NCI-H82 treated with DMSO at 0.1 percent for 48 hours (cell line): ENCODE data around the gene NXF1.
"Not testable (repeated sequence)": the region's sequence is repeated elsewhere in the genome, so short reads cannot be mapped to it uniquely, and the experiment has no call there.

Source experiments
- DNase-seq: peaks from one replicate; lab custom pipeline; 2025; ENCODE audit not compliant: unreplicated experiment; lab: John Stamatoyannopoulos, UW

The NXF1 gene

GRCh38 chr11:62832336-62833234 is 27.3 kb upstream of the NXF1 start, which contains the start of gene TEX54:
TEX54 (minus strand) TSS chr11:62832841.
- DNase-seq = peak; percentile 49

- DNase-seq = peak; percentile 93
These were observed 26.5 kb upstream of the NXF1 start, which contains the start of gene STX5 for GRCh38 chr11:62831520-62832335. STX5 (minus strand) TSS chr11:62832051; CDS start chr11:62831243, 808 bp downstream.

- no peak for DNase-seq
These were observed 25.8 kb upstream of the NXF1 start for GRCh38 chr11:62830904-62831519.

DNA sequence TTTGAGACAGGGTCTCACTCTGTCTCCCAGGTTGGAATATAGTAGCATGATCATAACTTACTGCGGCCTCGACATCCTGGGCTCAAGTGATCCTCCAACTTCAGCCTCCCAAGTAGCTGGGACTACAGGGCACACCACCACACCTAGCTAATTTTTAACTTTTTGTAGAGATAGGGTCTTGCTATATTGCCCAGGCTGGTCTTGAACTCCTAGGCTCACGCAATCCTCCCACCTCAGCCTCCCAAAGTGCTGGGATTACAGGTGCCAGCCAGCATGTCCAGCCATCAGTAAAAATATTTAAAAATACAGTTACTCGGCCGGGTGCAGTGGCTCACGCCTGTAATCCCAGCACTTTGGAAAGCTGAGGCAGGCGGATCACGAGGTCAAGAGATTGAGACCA is 22.9 kb upstream of the NXF1 start:
- DNase-seq = not testable (repeated sequence)

DNA sequence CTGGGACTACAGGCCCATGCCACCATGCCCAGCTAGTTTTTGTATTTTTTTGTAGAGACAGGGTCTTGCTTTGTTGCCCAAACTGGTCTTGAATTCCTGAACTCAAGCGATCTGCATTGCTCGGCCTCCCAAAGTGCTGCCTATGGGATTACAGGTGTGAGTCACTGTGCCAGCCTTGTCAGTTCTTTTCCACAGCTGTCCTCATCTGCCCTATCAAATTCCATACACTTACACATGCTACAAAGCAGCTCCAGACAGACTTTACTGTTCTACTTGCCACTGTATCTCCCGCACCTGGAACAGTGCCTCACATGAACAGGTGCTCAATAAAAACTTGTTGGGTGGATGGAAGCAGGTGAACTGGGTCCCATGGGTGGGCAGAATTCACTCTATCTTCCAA is 18.4 kb upstream of the NXF1 start:
- DNase-seq = no peak

GRCh38 chr11:62817129-62817528 is 11.9 kb upstream of the NXF1 start:
- no peak for DNase-seq

GRCh38 chr11:62816557-62816956 is 11.3 kb upstream of the NXF1 start:
- no peak for DNase-seq

DNA sequence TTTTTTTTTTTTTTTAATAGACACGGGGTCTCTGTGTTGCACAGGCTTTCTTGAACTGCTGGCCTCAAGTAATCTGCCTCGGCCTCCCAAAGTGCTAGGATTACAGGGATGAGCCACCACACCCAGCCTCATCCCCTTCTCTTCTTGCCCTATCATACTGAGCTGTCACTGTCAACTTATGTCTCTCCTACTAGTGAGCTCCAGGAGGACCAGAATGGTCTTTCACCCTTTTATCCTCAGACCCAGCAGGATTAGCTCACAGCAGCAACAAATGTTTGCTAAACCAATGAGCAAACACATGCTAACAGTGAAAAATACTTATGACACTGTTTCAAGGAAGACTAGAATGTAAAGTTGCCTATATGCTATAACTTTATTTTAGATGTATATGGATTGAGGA is 6.4 kb upstream of the NXF1 start:
- DNase-seq = no peak

- no peak for DNase-seq
These were observed 5.5 kb upstream of the NXF1 start for GRCh38 chr11:62810748-62811147.

DNA sequence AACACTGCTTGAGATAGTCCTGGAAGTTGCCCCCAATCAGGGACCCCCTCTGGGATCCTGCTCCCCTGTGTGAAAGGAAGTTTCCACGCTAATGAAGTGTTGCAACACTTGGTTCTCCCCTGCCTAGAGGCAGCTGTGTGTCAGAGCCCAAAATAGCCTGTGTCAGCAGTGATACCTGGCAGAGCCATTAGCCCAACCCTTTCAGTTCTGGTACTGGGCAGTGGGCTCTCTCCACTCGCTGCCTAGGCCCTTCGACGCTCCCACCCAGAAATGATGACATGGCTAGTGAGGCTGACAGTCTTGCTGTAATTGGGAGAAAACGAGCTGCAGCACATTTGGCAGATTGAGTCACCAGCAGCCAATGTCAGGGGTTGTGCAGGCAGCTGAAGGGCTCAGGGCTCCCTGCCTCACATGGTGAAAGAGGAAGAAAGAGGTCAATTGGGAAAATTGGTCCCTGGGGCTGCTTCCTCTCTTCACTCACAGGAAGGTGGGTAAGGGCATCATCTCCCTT is 1.4 kb upstream of the NXF1 start:
- DNase-seq = no peak

- no peak for DNase-seq
These were observed 761 bp upstream of the NXF1 start for GRCh38 chr11:62805961-62806441.

DNA sequence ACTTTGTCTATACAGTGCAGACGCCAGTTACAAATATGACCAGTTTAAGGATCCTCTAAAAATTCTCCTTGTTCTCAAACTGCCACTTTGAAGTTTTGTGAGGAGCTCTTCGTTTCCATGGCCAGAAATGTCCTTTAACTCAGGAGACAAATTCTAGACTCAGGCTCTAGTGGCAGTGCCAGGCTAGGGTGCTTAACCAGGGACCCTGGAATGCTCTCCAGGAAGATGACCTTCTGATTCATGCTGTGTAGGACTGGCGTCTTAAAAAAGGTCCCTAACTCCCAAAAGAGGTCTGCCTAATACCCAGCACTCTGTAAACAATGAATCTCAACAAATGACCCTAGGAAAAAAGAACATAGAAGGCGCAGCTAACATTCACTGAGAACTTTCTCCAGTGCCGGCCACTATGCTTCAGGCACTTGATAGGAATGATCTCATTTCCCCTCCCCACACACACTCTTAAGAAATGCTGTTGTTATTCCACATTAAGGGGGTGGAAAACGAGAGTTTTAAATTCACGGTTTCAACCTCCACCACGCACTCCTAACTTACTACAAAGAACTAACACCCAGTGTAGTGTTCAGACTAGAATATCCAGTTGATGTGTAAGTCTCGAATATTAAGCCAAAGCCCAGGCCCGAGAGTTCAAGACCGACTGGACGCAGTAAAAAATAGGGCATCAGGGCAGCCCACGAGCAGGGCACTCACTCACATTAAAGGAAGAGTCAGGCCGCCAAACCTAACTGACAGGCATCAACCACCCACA is 747 bp downstream of the NXF1 start:
- no peak for DNase-seq

- no peak for DNase-seq
These were observed 4.2 kb downstream of the NXF1 start for GRCh38 chr11:62801071-62801470.

DNA sequence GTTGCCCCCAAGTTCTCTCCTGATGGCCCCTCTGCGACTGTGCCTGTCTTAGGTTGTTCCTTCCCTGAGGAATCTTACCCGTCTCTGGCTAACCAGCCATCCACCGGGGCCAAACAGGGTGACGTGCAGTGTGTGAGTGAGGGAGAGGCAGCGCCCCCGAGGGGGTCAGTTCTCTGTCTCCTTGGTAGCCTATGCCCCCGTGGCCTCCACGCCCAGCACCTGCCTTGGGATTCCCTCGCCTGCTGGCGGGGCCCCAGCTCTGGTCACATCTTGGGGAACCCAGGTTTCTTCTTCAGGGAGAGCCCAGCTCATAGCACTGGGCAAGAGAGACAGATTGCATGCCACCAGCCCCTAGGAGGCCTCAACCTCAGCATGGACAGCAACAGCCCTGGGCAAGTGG is 5.8 kb downstream of the NXF1 start:
- DNase-seq = no peak

GRCh38 chr11:62796281-62796680 is 9.0 kb downstream of the NXF1 start:
- DNase-seq = no peak

DNA sequence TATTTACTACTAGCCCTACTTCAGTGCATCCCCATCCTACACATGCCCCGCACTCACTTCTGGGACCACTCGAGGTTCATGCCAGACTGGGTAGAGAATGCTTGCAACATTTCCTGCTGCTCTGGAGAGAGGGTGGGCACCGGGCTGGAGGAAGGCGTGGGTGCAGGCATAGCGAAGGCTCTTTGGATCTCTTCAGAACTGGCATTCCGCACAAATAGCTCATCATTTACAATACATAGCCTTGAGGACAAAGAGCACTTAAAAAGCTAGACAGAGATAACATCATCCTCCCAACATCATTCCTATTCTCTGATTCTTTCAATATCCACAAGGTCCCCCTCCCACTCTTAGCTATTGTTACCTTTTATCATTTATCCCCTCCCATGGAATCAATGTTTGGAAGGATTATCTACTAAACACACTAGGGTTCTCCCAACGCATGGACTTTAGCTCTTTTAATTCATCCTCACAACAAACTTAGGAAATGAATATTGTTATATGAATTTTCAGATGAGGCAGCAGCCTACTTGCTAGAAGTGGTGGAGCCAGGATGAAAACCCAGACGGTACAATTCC is 11.0 kb downstream of the NXF1 start:
- no peak for DNase-seq

DNA sequence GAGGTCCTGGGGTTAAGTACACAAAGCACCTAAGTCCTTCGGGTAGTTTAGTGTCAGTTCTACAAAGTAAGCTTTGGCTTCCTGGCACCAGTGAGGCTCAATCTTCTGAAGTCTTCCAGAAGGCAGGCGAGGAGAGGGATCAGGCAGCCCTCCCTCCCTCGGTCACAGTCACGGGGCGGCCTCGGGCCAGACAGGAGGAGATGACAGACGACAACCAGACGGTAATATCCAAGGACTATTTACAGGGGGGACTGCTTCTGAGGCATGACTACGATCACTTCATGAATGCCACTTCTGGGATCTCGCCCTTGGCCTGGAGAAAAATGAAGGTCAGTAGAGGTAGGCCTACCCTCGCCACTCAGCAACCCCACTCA is 13.1 kb downstream of the NXF1 start:
- peak; percentile 46 for DNase-seq

DNA sequence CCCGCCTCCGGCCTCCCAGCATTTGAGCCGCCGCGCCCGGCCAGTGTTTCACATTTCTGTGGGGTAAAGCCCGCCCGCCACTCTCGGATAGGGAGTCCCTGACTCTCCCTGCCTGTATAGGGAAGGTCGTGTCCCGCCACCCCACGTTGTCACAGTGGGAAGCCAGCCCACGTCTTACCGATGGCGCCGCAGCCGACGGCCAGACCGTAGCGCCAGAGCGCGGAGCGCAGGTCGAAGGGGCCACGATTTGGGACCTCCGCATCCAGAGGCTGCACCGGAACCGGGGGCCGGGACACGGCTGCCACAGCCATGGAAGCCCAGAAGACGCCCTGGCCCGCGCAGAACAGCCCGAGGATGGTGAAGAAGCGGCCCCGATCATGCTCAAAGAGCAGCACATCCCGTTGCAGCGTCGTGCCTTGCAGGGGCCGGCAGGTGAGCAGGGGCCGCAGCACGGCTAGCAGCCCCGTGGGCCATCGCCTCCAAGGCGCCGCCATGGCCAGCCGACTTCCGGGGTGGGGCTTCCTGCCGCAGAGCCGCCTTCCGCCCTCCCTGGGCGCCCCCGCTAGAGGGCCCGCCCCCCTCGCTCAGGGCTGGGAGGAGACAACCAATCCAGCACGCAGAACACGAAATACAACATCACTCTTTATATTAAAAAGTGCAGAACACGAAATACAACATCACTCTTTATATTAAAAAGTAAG is 13.6 kb downstream of the NXF1 start, which contains the start of gene TMEM223:
Gene TMEM223 (minus strand): TSS at position 506 of the 701 bp plus-strand sequence. CDS start 12 bp downstream, at position 494.
- DNase-seq = peak; percentile 46

- DNase-seq = no peak
These were observed 15.7 kb downstream of the NXF1 start for GRCh38 chr11:62789576-62789975.
